Activated CD4-positive, alpha-beta memory T cell treated with anti-CD3 and anti-CD28 coated beads, Interleukin-2, amount 10 ng/mL, durations not matched to agents 7 days and 5 days (primary cell): ENCODE data around the gene HOXB2. TPM values are rescaled to one million over a fixed set of nuclear protein-coding genes. Genes with fewer than 3 reads are reported as not detected.

Experiments
- CTCF ChIA-PET: fragments of 350-600 bp; sonication (Branson Sonifier 250); formaldehyde crosslinking; loops from one replicate; lab custom pipeline; 2021; ENCODE audit warnings: antibody characterized with exemption, inconsistent platforms; lab: Charles Lee
- POLR2A ChIA-PET: fragments of 350-600 bp; sonication (Branson Sonifier 250); formaldehyde crosslinking; loops from one replicate; lab custom pipeline; 2021; ENCODE audit warnings: antibody characterized with exemption; lab: Charles Lee
- DNase-seq: peaks from one replicate; pipeline ENCODE4 v3.0.0-alpha.2; 2020
- H3K27ac Mint-ChIP-seq: one replicate; pipeline ENCODE4 v1.8.0; 2021; ENCODE audit warnings: mild to moderate bottlenecking, mixed read lengths
- H3K27me3 Mint-ChIP-seq: one replicate; pipeline ENCODE4 v1.8.0; 2021; ENCODE audit warnings: mixed read lengths
- H3K36me3 Mint-ChIP-seq: one replicate; pipeline ENCODE4 v1.8.0; 2021; ENCODE audit warnings: low read depth, mixed read lengths
- H3K4me1 Mint-ChIP-seq: one replicate; pipeline ENCODE4 v1.8.0; 2021; ENCODE audit warnings: mixed read lengths
- H3K4me3 Mint-ChIP-seq: one replicate; pipeline ENCODE4 v1.8.0; 2021; ENCODE audit warnings: mild to moderate bottlenecking, mixed read lengths
- H3K9me3 Mint-ChIP-seq: one replicate; pipeline ENCODE4 v1.8.0; 2021; ENCODE audit warnings: mixed read lengths
- total RNA-seq, 2 experiments: library from RNA; stranded (reverse); gene quantifications; one replicate each; pipeline ENCODE4 v1.2.3, GENCODE V29; 2021

Gene HOXB2
- total RNA-seq, 2 experiments from 2014 or later: 20.3 to 20.9 TPM

- no peaks in the 10 kb centered on the region for H3K9me3 Mint-ChIP-seq
- H3K4me1 Mint-ChIP-seq: peaks cover 19% of the 10 kb centered on the region
- ChIA-PET POLR2A (interaction anchor here (1.1 to 1.3 kb wide), 2 partner anchors 8 to 20 kb away, joined by 3 to 5 read pairs; no protein-coding TSS in a partner anchor), CTCF (interaction anchor here (1.5 kb wide), 1 partner anchor 71 kb away, joined by 4 read pairs; no protein-coding TSS in a partner anchor)
- peaks cover 4% of the 10 kb centered on the region for H3K36me3 Mint-ChIP-seq
- H3K4me3 Mint-ChIP-seq: no peak overlapping the region
- H3K27ac Mint-ChIP-seq: peak overlapping the region; percentile 16
- H3K27me3 Mint-ChIP-seq: peaks cover 12% of the 10 kb centered on the region
- no peak for DNase-seq
These were observed 17.2 kb upstream of the HOXB2 start for GRCh38 chr17:48561884-48562810.

GRCh38 chr17:48559840-48560817, 15.2 kb upstream of the HOXB2 start:
- POLR2A ChIA-PET: interaction anchor here (0.9 kb wide), 1 partner anchor 119 kb away, joined by 3 read pairs; no protein-coding TSS in a partner anchor
- H3K36me3 Mint-ChIP-seq: peaks cover 6% of the 10 kb centered on the region
- no peak overlapping the region for H3K4me3 Mint-ChIP-seq
- H3K9me3 Mint-ChIP-seq: no peaks in the 10 kb centered on the region
- DNase-seq: no peak
- H3K27ac Mint-ChIP-seq: no peak overlapping the region
- H3K27me3 Mint-ChIP-seq: peaks cover 27% of the 10 kb centered on the region
- peaks cover 25% of the 10 kb centered on the region for H3K4me1 Mint-ChIP-seq
- CTCF ChIA-PET: interaction anchor here (1.1 kb wide), 1 partner anchor 227 kb away, joined by 4 read pairs; no protein-coding TSS in a partner anchor

- peaks cover 33% of the 10 kb centered on the region for H3K27me3 Mint-ChIP-seq
- H3K4me3 Mint-ChIP-seq: no peak overlapping the region
- DNase-seq: no peak
- peaks cover 10% of the 10 kb centered on the region for H3K36me3 Mint-ChIP-seq
- POLR2A ChIA-PET: interaction anchor here (0.9 kb wide), 1 partner anchor 118 kb away, joined by 3 read pairs; no protein-coding TSS in a partner anchor
- CTCF ChIA-PET: interaction anchor here (1.1 kb wide), 1 partner anchor 226 kb away, joined by 4 read pairs; no protein-coding TSS in a partner anchor
- no peaks in the 10 kb centered on the region for H3K9me3 Mint-ChIP-seq
- H3K27ac Mint-ChIP-seq: no peak overlapping the region
- H3K4me1 Mint-ChIP-seq: peaks cover 28% of the 10 kb centered on the region
These were observed 14.4 kb upstream of the HOXB2 start for GRCh38 chr17:48559122-48559839.

- no peaks in the 10 kb centered on the region for H3K9me3 Mint-ChIP-seq
- POLR2A ChIA-PET: no interaction called here
- DNase-seq: no peak
- peaks cover 11% of the 10 kb centered on the region for H3K36me3 Mint-ChIP-seq
- no peak overlapping the region for H3K4me3 Mint-ChIP-seq
- CTCF ChIA-PET: no interaction called here
- H3K4me1 Mint-ChIP-seq: peaks cover 29% of the 10 kb centered on the region
- peaks cover 33% of the 10 kb centered on the region for H3K27me3 Mint-ChIP-seq
- H3K27ac Mint-ChIP-seq: no peak overlapping the region
These were observed 13.9 kb upstream of the HOXB2 start for GRCh38 chr17:48558831-48559121.

GRCh38 chr17:48558057-48558830, 13.3 kb upstream of the HOXB2 start:
- Mint-ChIP-seq H3K4me1 (peaks cover 29% of the 10 kb centered on the region), H3K27me3 (peaks cover 31% of the 10 kb centered on the region), H3K27ac (no peak overlapping the region), H3K4me3 (no peak overlapping the region), H3K9me3 (no peaks in the 10 kb centered on the region), H3K36me3 (peaks cover 11% of the 10 kb centered on the region)
- ChIA-PET POLR2A (no interaction called here), CTCF (interaction anchor here (1.0 kb wide), 1 partner anchor 12 kb away, joined by 3 read pairs; no protein-coding TSS in a partner anchor)
- no peak for DNase-seq

GRCh38 chr17:48556576-48557401, 11.9 kb upstream of the HOXB2 start:
- Mint-ChIP-seq H3K36me3 (peaks cover 7% of the 10 kb centered on the region), H3K4me3 (no peak overlapping the region), H3K27ac (no peak overlapping the region)

GRCh38 chr17:48556229-48556575, 11.3 kb upstream of the HOXB2 start:
- POLR2A ChIA-PET: interaction anchor here (0.8 to 1.1 kb wide), 4 partner anchors 9 to 64 kb away, joined by 3 to 5 read pairs (median 4); no protein-coding TSS in a partner anchor

More at GRCh38 chr17:48556576-48557401, 11.9 kb upstream of the HOXB2 start:
- ChIA-PET POLR2A (interaction anchor here (1.1 kb wide), 1 partner anchor 50 kb away, joined by 3 read pairs; no protein-coding TSS in a partner anchor), CTCF (interaction anchor here (0.7 to 1.0 kb wide), 2 partner anchors 10 to 31 kb away, joined by 3 read pairs; no protein-coding TSS in a partner anchor)
- no peak for DNase-seq
- no peaks in the 10 kb centered on the region for H3K9me3 Mint-ChIP-seq
- peaks cover 27% of the 10 kb centered on the region for H3K27me3 Mint-ChIP-seq
- peaks cover 22% of the 10 kb centered on the region for H3K4me1 Mint-ChIP-seq

GRCh38 chr17:48555258-48556228, 10.6 kb upstream of the HOXB2 start:
- H3K27ac Mint-ChIP-seq: no peak overlapping the region
- CTCF ChIA-PET: interaction anchor here (0.5 to 0.9 kb wide), 5 partner anchors 22 to 204 kb away, joined by 3 read pairs; no protein-coding TSS in a partner anchor
- peaks cover 7% of the 10 kb centered on the region for H3K36me3 Mint-ChIP-seq
- H3K4me3 Mint-ChIP-seq: peak overlapping the region; percentile 70
- POLR2A ChIA-PET: interaction anchor here (0.8 to 1.0 kb wide), 4 partner anchors 8 to 64 kb away, joined by 3 to 5 read pairs (median 4); no protein-coding TSS in a partner anchor
- H3K9me3 Mint-ChIP-seq: no peaks in the 10 kb centered on the region
- DNase-seq: no peak
- H3K27me3 Mint-ChIP-seq: peaks cover 27% of the 10 kb centered on the region
- H3K4me1 Mint-ChIP-seq: peaks cover 14% of the 10 kb centered on the region

More at GRCh38 chr17:48556229-48556575, 11.3 kb upstream of the HOXB2 start:
- H3K4me1 Mint-ChIP-seq: peaks cover 16% of the 10 kb centered on the region
- H3K27me3 Mint-ChIP-seq: peaks cover 27% of the 10 kb centered on the region
- no peak overlapping the region for H3K27ac Mint-ChIP-seq
- CTCF ChIA-PET: interaction anchor here (0.5 to 0.8 kb wide), 4 partner anchors 21 to 205 kb away, joined by 3 read pairs; no protein-coding TSS in a partner anchor
- H3K36me3 Mint-ChIP-seq: peaks cover 7% of the 10 kb centered on the region
- H3K4me3 Mint-ChIP-seq: no peak overlapping the region
- no peak for DNase-seq
- H3K9me3 Mint-ChIP-seq: no peaks in the 10 kb centered on the region

- Mint-ChIP-seq H3K9me3 (no peaks in the 10 kb centered on the region), H3K27ac (no peak overlapping the region), H3K4me3 (no peak overlapping the region), H3K27me3 (peaks cover 27% of the 10 kb centered on the region), H3K4me1 (peaks cover 14% of the 10 kb centered on the region), H3K36me3 (peaks cover 11% of the 10 kb centered on the region)
- ChIA-PET POLR2A (no interaction called here), CTCF (interaction anchor here (0.5 to 0.9 kb wide), 2 partner anchors 39 to 47 kb away, joined by 3 read pairs; no protein-coding TSS in a partner anchor)
- DNase-seq: no peak
These were observed 9.7 kb upstream of the HOXB2 start for GRCh38 chr17:48554412-48555257.
